ENCODE data around the gene TMEM63C. TPM values are rescaled to one million over a fixed set of nuclear protein-coding genes. Genes with fewer than 3 reads are reported as not detected.

Gene TMEM63C
- total and polyA plus RNA-seq, 2 donors from 2014 or later = 0.84 to 1.9 TPM

DNA sequence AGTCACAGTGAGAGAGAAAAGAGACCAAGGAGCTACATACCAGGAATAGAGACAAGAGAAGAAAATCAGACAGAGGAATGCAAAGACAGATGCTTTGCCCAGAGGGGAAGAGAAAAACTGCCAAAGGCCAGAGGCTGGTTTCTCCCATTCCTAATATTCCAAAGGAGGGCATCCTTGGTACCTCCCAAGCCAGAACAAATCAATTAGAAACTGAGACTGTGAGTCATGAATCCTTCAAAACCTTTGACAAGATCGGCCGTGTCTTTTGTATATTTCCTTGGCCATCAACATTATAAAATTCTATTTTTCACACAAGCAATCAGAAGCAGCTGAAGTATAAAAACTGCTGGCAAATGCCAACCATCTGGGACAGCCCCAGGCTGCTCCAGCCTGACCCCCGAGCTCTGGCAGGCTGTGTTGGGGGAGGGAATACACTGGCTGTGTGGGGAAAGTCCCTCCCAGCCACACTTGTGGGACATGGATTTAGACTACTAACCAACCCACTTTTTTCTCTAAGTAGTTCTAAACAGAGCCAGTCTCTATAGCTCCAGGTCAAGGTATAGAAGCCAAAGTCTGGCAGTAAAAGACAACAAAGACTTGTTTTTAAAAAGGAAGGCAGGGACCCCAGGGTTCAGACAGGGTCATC is 125.4 kb downstream of the TMEM63C start:
- Histone ChIP-seq H3K4me3 (ENCODE audit: low read length in 3 of 3) (no peak overlapping the region), H3K9me3 (ENCODE audit: control insufficient read depth in 2 of 3, insufficient read depth in 1 of 3, low read length in 3 of 3) (no peaks in the 10 kb centered on the region), H3K9ac (ENCODE audit: low read length in 3 of 3) (no peak overlapping the region), H3K4me1 (ENCODE audit: control insufficient read depth in 2 of 3, insufficient read depth in 2 of 3, low read depth in 1 of 3, low read length in 3 of 3) (no peaks in the 10 kb centered on the region), H3K27ac (ENCODE audit: low read depth in 2 of 2, low read length in 2 of 2) (peak overlapping the region in 1 of 2 donors; percentile 45), H3K36me3 (ENCODE audit: control insufficient read depth in 2 of 3, insufficient read depth in 3 of 3, low read length in 3 of 3) (peaks cover 0 to 18% (median 6%) of the 10 kb centered on the region in 3 donors), H3K27me3 (ENCODE audit: control insufficient read depth, insufficient read depth, low read length) (no peaks in the 10 kb centered on the region)
- intact Hi-C loops (cut with DNase I) = no loop called here
- no peak for FAIRE-seq
- TF ChIP-seq, protein P1, sequence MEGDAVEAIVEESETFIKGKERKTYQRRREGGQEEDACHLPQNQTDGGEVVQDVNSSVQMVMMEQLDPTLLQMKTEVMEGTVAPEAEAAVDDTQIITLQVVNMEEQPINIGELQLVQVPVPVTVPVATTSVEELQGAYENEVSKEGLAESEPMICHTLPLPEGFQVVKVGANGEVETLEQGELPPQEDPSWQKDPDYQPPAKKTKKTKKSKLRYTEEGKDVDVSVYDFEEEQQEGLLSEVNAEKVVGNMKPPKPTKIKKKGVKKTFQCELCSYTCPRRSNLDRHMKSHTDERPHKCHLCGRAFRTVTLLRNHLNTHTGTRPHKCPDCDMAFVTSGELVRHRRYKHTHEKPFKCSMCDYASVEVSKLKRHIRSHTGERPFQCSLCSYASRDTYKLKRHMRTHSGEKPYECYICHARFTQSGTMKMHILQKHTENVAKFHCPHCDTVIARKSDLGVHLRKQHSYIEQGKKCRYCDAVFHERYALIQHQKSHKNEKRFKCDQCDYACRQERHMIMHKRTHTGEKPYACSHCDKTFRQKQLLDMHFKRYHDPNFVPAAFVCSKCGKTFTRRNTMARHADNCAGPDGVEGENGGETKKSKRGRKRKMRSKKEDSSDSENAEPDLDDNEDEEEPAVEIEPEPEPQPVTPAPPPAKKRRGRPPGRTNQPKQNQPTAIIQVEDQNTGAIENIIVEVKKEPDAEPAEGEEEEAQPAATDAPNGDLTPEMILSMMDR (IDR thresholded peaks at IDR 0.05; ENCODE audit: borderline replicate concordance, extremely low read depth, insufficient read depth) = no peak
- no peak for DNase-seq

Small RNA genes within 50 kb of the gene (microRNA-seq; reads per million reads assigned to microRNA genes)
- not detected for gene MIR1260A

Other genes starting within 250 kb of the TMEM63C start
- 97.1 TPM for gene IRF2BPL, start 153.1 kb upstream of the TMEM63C start, total RNA-seq
- gene IRF2BPL, start 153.1 kb upstream of the TMEM63C start, polyA plus RNA-seq (ENCODE audit: insufficient read depth, low read depth, low replicate concordance) = 15.7 TPM
- gene CIPC, start 83.5 kb upstream of the TMEM63C start, total RNA-seq = 23.5 TPM
- gene CIPC, start 83.5 kb upstream of the TMEM63C start, polyA plus RNA-seq (ENCODE audit: insufficient read depth, low read depth, low replicate concordance) = 12.8 TPM
- gene ZDHHC22, start 40.0 kb upstream of the TMEM63C start, total RNA-seq = not detected
- gene ZDHHC22, start 40.0 kb upstream of the TMEM63C start, polyA plus RNA-seq (ENCODE audit: insufficient read depth, low read depth, low replicate concordance) = not detected
- not detected for gene NGB, start 89.4 kb downstream of the TMEM63C start, total RNA-seq
- gene NGB, start 89.4 kb downstream of the TMEM63C start, polyA plus RNA-seq (ENCODE audit: insufficient read depth, low read depth, low replicate concordance) = not detected
- gene POMT2, start 139.1 kb downstream of the TMEM63C start, total RNA-seq = 34.7 TPM
- 18.2 TPM for gene POMT2, start 139.1 kb downstream of the TMEM63C start, polyA plus RNA-seq (ENCODE audit: insufficient read depth, low read depth, low replicate concordance)
- gene GSTZ1, start 139.2 kb downstream of the TMEM63C start, total RNA-seq = 17.0 TPM
- gene GSTZ1, start 139.2 kb downstream of the TMEM63C start, polyA plus RNA-seq (ENCODE audit: insufficient read depth, low read depth, low replicate concordance) = 64.7 TPM
- 17.1 TPM for gene TMED8, start 195.3 kb downstream of the TMEM63C start, total RNA-seq
- gene TMED8, start 195.3 kb downstream of the TMEM63C start, polyA plus RNA-seq (ENCODE audit: insufficient read depth, low read depth, low replicate concordance) = 6.7 TPM
- gene SAMD15, start 195.6 kb downstream of the TMEM63C start, total RNA-seq = 6.2 TPM
- 1.8 TPM for gene SAMD15, start 195.6 kb downstream of the TMEM63C start, polyA plus RNA-seq (ENCODE audit: insufficient read depth, low read depth, low replicate concordance)
- gene NOXRED1, start 241.7 kb downstream of the TMEM63C start, total RNA-seq = 0.57 TPM
- 0.28 TPM for gene NOXRED1, start 241.7 kb downstream of the TMEM63C start, polyA plus RNA-seq (ENCODE audit: insufficient read depth, low read depth, low replicate concordance)

Data from kidney (tissue), 14 donors.